Measurements from ENCODE around the gene LGALS3BP.

DNA sequence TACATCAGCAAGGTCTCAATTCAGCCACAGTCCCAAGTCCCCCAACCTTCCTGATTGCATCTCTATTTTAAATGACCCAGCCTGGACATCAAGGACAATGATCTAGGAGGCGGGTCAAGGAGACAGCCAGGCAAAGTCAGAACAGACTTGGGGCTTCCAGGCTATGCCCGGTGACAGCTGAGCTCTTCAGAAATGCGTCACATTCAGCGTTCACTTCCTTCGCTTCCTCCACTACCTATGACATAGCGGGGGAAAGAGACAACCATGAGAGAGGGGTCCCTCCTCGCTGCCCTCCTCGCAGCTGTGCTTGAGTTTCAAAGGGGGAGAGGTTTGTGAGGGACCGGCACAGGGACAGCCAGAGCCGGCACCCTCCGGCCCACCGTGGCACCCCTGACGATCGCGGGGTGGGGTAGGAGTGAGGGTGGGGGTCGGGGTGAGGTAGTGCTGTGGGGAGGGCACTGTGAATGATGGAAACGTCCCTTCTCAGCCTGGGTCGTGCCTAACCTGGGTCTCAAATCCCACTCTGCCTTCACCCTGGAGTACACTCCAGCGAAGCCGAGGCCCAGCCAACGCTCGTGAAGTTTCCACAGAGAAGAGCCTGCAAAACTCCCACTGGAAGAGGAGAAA lies 12.3 kb upstream of the LGALS3BP start:
- TF ChIP-seq, protein P1, sequence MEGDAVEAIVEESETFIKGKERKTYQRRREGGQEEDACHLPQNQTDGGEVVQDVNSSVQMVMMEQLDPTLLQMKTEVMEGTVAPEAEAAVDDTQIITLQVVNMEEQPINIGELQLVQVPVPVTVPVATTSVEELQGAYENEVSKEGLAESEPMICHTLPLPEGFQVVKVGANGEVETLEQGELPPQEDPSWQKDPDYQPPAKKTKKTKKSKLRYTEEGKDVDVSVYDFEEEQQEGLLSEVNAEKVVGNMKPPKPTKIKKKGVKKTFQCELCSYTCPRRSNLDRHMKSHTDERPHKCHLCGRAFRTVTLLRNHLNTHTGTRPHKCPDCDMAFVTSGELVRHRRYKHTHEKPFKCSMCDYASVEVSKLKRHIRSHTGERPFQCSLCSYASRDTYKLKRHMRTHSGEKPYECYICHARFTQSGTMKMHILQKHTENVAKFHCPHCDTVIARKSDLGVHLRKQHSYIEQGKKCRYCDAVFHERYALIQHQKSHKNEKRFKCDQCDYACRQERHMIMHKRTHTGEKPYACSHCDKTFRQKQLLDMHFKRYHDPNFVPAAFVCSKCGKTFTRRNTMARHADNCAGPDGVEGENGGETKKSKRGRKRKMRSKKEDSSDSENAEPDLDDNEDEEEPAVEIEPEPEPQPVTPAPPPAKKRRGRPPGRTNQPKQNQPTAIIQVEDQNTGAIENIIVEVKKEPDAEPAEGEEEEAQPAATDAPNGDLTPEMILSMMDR (CRISPR knock-in tag; IDR thresholded peaks at IDR 0.05): no peak
- no peak for TF ChIP-seq ZNF792 (CRISPR knock-in tag; IDR thresholded peaks at IDR 0.05)
- TF ChIP-seq, protein P2, sequence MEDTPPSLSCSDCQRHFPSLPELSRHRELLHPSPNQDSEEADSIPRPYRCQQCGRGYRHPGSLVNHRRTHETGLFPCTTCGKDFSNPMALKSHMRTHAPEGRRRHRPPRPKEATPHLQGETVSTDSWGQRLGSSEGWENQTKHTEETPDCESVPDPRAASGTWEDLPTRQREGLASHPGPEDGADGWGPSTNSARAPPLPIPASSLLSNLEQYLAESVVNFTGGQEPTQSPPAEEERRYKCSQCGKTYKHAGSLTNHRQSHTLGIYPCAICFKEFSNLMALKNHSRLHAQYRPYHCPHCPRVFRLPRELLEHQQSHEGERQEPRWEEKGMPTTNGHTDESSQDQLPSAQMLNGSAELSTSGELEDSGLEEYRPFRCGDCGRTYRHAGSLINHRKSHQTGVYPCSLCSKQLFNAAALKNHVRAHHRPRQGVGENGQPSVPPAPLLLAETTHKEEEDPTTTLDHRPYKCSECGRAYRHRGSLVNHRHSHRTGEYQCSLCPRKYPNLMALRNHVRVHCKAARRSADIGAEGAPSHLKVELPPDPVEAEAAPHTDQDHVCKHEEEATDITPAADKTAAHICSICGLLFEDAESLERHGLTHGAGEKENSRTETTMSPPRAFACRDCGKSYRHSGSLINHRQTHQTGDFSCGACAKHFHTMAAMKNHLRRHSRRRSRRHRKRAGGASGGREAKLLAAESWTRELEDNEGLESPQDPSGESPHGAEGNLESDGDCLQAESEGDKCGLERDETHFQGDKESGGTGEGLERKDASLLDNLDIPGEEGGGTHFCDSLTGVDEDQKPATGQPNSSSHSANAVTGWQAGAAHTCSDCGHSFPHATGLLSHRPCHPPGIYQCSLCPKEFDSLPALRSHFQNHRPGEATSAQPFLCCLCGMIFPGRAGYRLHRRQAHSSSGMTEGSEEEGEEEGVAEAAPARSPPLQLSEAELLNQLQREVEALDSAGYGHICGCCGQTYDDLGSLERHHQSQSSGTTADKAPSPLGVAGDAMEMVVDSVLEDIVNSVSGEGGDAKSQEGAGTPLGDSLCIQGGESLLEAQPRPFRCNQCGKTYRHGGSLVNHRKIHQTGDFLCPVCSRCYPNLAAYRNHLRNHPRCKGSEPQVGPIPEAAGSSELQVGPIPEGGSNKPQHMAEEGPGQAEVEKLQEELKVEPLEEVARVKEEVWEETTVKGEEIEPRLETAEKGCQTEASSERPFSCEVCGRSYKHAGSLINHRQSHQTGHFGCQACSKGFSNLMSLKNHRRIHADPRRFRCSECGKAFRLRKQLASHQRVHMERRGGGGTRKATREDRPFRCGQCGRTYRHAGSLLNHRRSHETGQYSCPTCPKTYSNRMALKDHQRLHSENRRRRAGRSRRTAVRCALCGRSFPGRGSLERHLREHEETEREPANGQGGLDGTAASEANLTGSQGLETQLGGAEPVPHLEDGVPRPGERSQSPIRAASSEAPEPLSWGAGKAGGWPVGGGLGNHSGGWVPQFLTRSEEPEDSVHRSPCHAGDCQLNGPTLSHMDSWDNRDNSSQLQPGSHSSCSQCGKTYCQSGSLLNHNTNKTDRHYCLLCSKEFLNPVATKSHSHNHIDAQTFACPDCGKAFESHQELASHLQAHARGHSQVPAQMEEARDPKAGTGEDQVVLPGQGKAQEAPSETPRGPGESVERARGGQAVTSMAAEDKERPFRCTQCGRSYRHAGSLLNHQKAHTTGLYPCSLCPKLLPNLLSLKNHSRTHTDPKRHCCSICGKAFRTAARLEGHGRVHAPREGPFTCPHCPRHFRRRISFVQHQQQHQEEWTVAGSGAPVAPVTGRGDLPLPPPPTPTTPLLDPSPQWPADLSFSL (CRISPR knock-in tag; IDR thresholded peaks at IDR 0.05): no peak
- TF ChIP-seq ONECUT2 (CRISPR knock-in tag; IDR thresholded peaks at IDR 0.05): no peak
- TF ChIP-seq, protein P3, sequence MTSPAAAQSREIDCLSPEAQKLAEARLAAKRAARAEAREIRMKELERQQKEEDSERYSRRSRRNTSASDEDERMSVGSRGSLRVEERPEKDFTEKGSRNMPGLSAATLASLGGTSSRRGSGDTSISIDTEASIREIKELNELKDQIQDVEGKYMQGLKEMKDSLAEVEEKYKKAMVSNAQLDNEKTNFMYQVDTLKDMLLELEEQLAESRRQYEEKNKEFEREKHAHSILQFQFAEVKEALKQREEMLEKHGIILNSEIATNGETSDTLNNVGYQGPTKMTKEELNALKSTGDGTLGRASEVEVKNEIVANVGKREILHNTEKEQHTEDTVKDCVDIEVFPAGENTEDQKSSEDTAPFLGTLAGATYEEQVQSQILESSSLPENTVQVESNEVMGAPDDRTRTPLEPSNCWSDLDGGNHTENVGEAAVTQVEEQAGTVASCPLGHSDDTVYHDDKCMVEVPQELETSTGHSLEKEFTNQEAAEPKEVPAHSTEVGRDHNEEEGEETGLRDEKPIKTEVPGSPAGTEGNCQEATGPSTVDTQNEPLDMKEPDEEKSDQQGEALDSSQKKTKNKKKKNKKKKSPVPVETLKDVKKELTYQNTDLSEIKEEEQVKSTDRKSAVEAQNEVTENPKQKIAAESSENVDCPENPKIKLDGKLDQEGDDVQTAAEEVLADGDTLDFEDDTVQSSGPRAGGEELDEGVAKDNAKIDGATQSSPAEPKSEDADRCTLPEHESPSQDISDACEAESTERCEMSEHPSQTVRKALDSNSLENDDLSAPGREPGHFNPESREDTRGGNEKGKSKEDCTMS (CRISPR knock-in tag; conservative IDR thresholded peaks at IDR 0.05): no peak
- TF ChIP-seq ZNF335 (CRISPR knock-in tag; IDR thresholded peaks at IDR 0.05): no peak
- TF ChIP-seq, protein P4, sequence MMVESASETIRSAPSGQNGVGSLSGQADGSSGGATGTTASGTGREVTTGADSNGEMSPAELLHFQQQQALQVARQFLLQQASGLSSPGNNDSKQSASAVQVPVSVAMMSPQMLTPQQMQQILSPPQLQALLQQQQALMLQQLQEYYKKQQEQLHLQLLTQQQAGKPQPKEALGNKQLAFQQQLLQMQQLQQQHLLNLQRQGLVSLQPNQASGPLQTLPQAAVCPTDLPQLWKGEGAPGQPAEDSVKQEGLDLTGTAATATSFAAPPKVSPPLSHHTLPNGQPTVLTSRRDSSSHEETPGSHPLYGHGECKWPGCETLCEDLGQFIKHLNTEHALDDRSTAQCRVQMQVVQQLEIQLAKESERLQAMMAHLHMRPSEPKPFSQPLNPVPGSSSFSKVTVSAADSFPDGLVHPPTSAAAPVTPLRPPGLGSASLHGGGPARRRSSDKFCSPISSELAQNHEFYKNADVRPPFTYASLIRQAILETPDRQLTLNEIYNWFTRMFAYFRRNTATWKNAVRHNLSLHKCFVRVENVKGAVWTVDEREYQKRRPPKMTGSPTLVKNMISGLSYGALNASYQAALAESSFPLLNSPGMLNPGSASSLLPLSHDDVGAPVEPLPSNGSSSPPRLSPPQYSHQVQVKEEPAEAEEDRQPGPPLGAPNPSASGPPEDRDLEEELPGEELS (CRISPR knock-in tag; IDR thresholded peaks at IDR 0.05): no peak
- TF ChIP-seq ZBTB7B (CRISPR knock-in tag; IDR thresholded peaks at IDR 0.05): no peak
- TF ChIP-seq TAF1 (CRISPR knock-in tag; IDR thresholded peaks at IDR 0.05): no peak
- TF ChIP-seq, protein P5, sequence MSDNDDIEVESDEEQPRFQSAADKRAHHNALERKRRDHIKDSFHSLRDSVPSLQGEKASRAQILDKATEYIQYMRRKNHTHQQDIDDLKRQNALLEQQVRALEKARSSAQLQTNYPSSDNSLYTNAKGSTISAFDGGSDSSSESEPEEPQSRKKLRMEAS (IDR thresholded peaks at IDR 0.05): no peak
- TF ChIP-seq, protein P6, sequence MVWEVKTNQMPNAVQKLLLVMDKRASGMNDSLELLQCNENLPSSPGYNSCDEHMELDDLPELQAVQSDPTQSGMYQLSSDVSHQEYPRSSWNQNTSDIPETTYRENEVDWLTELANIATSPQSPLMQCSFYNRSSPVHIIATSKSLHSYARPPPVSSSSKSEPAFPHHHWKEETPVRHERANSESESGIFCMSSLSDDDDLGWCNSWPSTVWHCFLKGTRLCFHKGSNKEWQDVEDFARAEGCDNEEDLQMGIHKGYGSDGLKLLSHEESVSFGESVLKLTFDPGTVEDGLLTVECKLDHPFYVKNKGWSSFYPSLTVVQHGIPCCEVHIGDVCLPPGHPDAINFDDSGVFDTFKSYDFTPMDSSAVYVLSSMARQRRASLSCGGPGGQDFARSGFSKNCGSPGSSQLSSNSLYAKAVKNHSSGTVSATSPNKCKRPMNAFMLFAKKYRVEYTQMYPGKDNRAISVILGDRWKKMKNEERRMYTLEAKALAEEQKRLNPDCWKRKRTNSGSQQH (CRISPR knock-in tag; IDR thresholded peaks at IDR 0.05; ENCODE audit: low read depth): no peak
- TF ChIP-seq ZNF557 (CRISPR knock-in tag; IDR thresholded peaks at IDR 0.05): no peak
- no peak for TF ChIP-seq ASH2L (IDR thresholded peaks at IDR 0.05; ENCODE audit: insufficient read length, low read depth, low read length)

Measured in HepG2 (cell line).